ENCODE data around the gene NSFL1C.

The NSFL1C gene

DNA sequence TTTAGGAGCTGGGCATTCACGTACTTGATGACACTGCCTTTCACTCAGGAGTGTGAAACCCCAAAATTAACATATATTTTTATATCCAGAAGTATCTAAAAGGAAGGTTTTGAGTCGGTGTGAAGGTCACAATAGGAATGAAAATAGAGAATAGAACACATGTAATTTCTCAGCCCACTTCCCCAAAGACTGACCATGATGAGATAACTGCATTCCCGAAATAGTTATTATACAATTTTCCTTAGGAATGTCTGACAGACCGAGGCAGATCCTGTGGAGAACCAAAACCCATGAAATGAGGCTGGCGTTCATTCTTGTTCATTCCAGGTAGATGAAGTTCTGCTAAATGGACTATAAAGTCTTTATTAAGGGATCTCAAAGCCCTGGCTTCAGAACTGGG, 10.3 kb downstream of the NSFL1C start:
- DNase-seq, result no peak

DNA sequence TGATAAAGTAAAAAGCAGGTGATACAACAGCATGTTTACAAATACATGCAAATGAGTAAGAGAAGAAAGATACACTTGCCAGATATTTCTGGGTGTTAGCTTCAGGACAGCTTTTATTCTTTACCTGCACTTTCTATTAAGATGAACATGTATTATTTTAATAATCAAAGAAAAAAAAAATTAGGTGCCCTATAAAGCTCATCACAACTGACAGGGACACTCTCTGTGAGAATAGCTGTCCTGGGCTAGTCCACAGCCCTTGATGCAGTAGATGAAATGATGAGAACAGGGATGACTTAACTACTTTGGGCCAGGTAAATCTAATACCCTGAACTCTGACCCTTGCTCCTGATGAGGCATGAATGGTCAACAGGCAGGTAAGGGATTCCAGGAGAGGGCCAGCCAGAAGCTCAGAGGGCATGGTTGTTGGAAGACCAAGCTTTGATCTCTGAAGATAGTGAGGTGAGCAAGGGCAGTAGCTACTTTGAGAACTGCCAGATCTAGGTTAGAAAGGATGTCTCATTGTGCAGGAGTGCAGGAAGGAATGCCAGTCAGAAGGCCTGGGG, 15.6 kb downstream of the NSFL1C start:
- no peak for DNase-seq

DNA sequence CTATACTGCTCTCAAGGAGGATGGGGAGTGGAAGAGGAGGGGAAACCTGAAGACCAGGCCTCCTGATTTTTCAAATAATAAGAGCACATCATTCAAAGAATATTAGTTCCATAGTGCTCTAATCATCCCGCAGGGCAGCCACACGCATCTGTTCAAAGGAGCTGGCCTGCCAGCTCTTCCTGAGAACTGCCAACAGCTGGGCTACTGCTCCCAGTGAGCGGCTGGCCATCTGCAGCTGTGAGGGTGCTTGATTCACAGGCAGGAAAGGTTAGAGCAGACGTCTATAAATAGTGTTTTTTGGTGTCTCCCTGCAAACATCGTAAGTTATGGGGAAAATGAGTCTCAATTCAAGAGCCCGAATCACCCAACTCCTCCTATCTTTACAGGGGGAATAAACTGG, 17.3 kb downstream of the NSFL1C start:
- no peak for DNase-seq

- no peak for DNase-seq
These were observed 18.5 kb downstream of the NSFL1C start for GRCh38 chr20:1448081-1448620.

GRCh38 chr20:1446536-1446935, 20.1 kb downstream of the NSFL1C start:
- DNase-seq, result no peak

DNA sequence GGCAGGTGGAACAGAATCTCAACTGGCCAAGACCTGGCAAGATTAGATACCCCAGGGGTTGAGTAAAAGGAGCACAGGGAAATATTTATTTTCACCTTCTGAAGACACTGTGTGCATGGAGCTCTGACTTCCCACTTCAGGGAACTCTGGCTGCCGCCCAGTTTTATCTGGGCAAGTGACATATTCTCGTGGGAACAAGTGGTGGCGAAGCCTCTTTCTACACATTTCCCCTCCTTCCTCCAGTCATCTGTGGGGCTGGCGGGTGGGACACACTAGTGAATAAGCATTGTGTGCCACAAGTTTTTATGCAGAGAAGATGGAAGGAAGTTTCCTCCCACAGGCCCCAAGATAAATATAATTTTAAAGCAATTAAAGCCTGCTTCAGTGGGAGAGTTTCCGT, 23.6 kb downstream of the NSFL1C start:
- DNase-seq, result no peak

GRCh38 chr20:1442304-1442703, 24.3 kb downstream of the NSFL1C start:
- no peak for DNase-seq

- DNase-seq, result no peak
These were observed 25.5 kb downstream of the NSFL1C start for GRCh38 chr20:1441133-1441532.

DNA sequence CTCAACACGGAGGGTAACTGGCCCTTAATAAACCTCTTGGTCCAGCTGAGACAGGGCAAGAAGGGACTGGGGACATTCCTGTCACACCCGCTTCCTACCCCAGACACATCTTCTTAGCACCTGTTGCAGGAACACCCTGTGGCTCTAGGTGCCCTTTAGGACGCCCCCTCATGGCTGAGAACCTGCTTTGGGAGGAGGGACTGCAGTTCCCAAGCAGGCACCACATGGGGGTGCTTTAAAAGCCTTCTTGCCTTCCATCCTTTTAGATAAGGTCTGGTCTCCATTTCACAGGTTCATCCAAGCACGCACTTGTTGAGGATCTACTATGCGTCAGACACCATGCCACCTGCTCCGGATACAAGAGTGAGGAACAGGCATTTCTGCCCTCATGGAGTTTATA, 26.6 kb downstream of the NSFL1C start:
- DNase-seq, result no peak

- DNase-seq, result no peak
These were observed 28.3 kb downstream of the NSFL1C start for GRCh38 chr20:1438361-1438760.

DNA sequence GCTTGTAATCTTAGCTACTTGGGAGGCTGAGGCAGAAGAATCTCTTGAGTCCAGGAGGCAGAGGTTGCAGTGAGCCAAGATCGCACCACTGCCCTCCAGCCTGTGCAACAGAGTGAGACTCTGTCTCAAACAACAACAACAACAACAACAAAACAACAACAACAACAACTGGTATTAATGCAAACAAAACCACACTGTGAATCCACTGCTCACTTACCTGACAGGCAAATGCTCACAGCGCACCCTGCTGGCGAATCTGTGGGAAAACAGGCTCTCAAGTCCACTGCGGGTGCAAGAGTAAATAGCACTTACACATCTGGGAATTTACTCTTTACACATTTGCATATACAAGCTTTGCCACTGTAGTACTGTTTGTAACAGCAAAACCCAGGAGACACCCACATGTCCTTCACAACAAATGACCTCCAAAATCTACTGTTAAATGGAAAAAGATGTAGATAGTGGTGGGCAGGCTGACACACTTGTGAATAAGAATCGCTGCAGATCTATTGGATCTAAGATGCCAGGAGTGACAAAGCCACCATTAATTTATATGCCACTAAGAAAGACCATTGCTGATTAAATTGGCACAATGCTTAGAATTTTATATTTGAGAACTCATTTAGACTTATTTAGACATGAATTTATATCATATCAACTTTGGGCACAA, 29.3 kb downstream of the NSFL1C start:
- DNase-seq, result peak; percentile 3

DNA sequence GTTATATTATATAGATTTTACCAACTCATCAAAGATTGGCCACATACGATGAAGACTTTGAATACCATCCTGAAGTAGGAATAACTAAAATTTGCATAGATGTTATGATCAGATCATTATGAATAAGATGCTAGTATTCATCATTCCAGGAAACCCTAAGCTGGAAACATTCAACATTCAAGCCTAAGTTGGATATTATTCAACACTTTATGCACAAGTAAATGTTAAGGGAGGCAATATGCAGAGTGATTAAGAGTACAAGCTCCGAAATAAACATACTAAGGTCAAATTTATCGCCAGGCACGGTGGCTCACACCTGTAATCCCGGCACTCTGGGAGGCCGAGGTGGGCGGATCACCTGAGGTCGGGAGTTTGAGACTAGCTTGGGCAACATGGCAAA, 30.4 kb downstream of the NSFL1C start:
- no peak for DNase-seq

DNA sequence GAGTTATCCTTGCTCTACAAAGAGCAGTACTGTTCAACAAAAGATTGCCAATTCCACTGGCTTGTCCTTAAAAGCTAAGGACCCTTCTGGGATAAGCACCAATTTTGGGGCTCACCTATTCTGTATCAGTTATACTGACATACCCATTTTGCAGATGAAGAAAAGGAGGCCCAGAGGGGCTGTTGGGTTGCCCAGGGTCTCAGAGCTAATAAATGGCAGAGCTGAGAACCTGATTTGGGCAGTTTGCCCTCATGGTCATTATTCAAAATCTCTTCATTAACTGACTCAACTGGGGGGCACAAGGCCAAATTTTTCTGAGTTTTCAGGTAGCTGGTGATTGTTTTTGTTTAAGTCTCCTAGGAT, 31.3 kb downstream of the NSFL1C start:
- DNase-seq, result no peak

GRCh38 chr20:1434571-1435336, 31.9 kb downstream of the NSFL1C start:
- DNase-seq, result no peak

- DNase-seq, result no peak
These were observed 35.5 kb downstream of the NSFL1C start for GRCh38 chr20:1431158-1431557.

DNA sequence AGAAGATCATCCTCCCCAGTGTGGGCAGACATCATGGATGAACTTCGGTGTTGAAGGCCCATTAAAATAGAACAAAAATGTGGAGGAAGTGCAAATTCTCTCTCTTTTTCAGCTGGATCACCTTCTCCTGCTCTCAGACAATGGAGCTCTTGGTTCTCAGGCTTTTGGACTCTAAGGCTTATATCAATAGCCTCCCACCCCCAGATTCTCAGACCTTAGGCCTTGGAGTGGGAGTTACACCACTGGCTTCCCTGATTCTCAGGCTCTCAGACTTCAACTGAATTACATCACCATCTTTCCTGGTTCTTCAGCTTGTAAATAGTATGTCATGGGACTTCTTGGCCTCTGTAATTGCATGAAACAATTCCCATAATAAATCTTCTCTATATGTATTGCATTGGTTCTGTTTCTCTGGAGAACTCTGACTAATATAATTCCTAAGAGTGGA, 36.6 kb downstream of the NSFL1C start:
- DNase-seq, result no peak

DNA sequence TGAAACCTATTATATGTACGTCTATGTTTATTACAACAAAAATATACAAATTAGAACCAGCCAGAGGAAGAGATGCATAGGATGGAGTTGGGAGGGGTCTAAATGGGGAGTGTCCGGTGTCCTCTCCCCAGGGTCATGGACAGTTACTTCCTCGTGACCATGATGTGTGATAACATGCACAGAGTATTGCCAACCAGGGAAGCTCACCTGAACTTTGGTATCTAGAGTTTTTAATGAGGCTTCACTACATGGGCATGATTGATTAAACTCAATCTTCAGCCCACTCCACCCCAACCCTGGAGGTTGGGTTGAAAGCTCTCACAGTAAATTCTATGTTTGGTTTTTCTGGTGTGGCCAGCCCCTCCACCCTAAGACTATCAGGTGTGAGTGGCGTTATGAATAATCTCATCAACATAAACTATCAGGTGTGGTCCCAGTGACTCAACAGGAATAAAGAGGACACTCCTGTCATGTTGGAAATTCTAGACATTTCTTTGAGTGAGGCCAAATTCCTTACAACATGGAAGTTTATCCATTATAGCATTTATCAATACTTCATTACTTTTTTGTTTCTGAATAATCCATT, 37.4 kb downstream of the NSFL1C start:
- no peak for DNase-seq

DNA sequence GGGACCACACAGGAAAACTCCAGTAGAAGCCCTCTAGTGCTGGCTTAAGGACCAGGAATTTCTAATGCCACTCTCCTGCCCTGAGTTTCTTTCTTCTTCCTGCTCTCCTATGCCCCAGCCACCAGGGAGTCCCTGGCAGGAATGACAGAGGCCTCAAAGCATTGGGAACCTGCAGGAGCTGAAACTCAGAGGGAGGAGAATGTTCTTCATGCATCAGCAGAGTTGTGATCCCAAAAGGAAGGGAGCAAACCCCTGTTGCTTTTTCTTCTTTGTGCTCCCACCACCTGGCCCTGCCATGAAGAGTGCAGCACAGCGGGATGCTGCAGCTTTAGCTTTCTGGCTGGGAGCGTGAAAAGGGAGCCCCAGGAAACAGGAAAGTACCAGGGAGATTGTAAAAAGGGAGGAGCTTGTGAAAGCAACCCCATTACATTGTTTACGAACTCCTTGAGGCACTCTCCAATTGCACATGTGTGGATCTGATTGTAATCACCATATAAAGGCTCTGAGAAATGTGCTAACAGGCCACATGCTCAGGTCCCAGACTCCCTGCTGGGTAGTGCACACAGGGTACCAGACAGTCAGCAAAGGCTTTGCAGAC, 39.1 kb downstream of the NSFL1C start:
- DNase-seq, result no peak

DNA sequence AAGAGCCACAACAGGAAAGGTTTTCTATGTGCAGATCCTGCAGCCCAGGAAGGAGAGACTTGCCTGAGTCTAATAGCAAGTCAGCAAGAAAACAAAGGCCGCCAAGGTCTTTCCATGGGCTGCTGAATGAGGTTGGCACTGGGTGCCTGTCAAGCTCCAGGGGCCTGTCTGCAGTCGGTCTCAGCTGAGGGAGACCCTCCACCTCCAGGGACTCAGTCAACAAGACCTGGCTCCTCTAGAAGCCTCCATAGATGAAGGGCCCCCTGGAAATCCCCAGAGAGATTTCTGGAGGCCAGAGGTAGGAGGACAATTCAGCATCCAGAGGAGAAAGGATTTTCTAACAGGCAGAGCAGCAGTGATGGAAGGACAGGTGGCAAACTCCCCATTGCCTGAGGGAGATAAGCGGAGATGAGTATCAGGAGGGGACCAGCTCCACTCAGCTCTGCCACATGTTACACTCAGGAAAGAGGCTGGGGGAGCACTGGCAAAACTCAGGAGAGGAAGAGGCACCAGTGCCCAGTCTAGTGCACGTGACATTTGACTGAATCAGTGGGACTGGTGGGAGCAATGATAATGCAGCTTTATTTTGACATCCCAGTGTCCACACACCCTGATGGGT, 40.3 kb downstream of the NSFL1C start:
- DNase-seq, result no peak

DNA sequence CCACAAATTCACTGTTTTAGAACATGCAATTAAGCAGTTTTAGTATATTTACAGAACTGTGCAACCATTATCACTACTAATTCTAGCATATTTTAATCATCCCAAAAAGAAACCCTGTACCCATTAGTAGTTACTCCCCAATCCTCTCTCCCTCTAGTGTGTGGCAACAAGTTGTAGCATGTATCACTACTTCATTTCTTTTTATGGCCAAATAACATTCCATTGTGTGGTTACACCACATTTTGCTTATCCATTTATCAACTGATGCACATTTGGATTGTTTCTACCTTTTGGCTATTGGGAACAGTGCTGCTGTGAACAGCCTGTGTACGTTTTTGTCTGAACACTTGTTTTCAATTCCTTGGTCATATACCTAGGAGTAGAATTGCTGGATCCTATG, 42.3 kb downstream of the NSFL1C start:
- DNase-seq, result no peak

- peak; percentile 33 for DNase-seq
These were observed 43.0 kb downstream of the NSFL1C start for GRCh38 chr20:1423625-1424106.

DNA sequence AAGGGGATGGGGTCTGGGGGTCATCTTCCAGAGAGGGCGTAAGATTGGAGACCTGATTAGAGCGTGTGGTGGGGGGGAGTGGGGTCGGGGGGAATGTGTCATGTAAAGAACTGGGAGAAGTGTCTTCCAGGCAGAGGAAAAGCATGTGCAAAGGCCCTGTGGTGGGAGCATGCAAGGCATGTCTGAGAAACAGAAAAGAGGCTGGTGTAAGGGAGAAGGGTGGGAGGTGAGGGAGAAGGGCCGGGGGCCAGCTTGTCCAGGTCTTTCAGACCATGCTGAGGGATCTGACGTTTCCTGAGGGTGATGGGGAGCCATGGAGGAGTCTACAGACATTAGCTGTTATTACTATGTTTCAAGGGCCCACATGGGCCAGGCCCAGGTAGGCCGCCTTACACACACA, 43.4 kb downstream of the NSFL1C start:
- no peak for DNase-seq

- DNase-seq, result no peak
These were observed 43.9 kb downstream of the NSFL1C start for GRCh38 chr20:1422753-1423152.

Data from NCI-H1048 (cell line).